ENCODE results near the gene WDR70. TPM values are rescaled to one million over a fixed set of nuclear protein-coding genes. Genes with fewer than 3 reads are reported as not detected.

The WDR70 gene
- total and polyA plus RNA-seq, 10 of the 15 experiments (the other 5 are each of a cell fraction or from before 2014, with no cell fraction given), result 10.9 to 33.6 (median 29.1) TPM

DNA sequence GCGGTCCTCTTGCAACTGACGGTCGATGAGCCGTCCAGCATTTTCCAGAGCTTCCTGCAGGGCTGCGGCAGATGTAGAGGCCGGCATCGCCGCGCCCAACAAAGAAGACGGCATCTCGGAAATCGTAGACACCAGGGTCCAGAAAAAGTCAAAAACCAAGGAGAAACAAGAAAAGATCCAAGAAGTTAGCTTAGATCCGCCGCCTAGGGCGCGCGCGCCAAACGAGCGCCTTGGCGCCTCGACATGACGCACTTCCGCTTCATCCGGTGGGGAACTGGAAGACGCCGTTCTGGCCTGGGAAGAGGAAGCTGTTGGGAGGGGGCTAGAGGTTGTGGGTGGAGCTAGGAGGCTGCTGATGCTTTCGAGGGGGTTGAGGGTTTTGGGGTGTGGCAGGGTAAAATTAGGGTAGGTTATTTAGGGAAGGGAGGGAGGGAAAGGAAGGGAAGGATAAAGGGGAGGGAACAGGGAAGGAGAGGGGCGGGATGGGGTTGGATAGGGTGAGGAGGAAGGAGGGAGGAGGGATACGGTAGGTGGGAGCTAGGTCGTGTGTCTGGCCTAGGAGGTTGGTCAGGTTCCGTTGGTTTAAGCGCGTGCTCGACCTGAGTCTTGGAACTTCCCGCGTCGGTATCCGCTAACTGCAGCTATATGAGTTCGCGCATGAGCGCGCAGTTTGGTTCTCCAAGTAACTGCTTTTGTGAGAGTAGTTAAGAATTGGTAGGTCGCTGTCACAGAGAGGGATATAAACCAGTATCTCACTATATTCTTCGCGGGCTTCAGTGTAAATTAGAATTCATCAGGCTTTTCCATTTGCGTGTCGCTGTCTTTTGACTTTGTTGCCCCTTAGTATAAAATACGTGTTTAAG is 8.0 kb upstream of the WDR70 start, which contains the start of gene NUP155:
NUP155 (minus strand) TSS at position 243 of the 863 bp plus-strand sequence; CDS start at position 114, 129 bp downstream.
- H3K79me2 ChIP-seq (ENCODE audit: control insufficient read depth, insufficient read depth, low read length), result peaks cover 41% of the 10 kb centered on the region
- peak within 1 kb of the TSS; percentile 85 for H3K27ac ChIP-seq (ENCODE audit: control insufficient read depth, insufficient read depth)
- no peaks in the 10 kb centered on the region for H4K20me1 ChIP-seq (ENCODE audit: control insufficient read depth, insufficient read depth)
- intact Hi-C loops (cut with micrococcal nuclease; ENCODE audit: unreplicated experiment), result loop anchor here (10.0 kb wide), 1 partner anchor 496 kb away; the partner anchor contains the start of gene NIPBL
- ChIA-PET CTCF (interaction anchor here (0.5 to 2.8 kb wide), 9 partner anchors 8 to 681 kb away, joined by 3 to 24 read pairs (median 3); partner anchors contain the start of gene WDR70), POLR2A (interaction anchor here (0.6 to 2.4 kb wide), 16 partner anchors 8 to 1497 kb away, joined by 3 to 17 read pairs (median 4); partner anchors contain the start of genes LMBRD2 and WDR70), RAD21 (ENCODE audit: unreplicated experiment) (interaction anchor here (0.5 to 1.6 kb wide), 6 partner anchors 8 to 641 kb away, joined by 3 to 15 read pairs (median 4); partner anchors contain the start of gene WDR70), SMC1A (ENCODE audit: uncharacterized antibody, unreplicated experiment) (interaction anchor here (0.6 to 2.2 kb wide), 4 partner anchors 8 to 648 kb away, joined by 3 to 8 read pairs (median 4); partner anchors contain the start of gene WDR70)
- in situ Hi-C loops (cut with MboI), result no loop called here
- BruUV-seq (replicated peaks), result TSS peak; percentile 96
- H3K9me3 ChIP-seq (replicated peaks; ENCODE audit: control insufficient read depth, insufficient read depth, low read length), result no peaks in the 10 kb centered on the region
- H3K36me3 ChIP-seq (ENCODE audit: control insufficient read depth in 2 of 2, insufficient read depth in 2 of 2, low read length in 1 of 2), result no peaks in the 10 kb centered on the region
- WGBS (ENCODE audit: insufficient coverage, insufficient replicate concordance, low lambda C conversion rate, missing lambda C conversion rate), result 2% methylated on average over 48 of the region's 49 CpGs
- no peaks in the 10 kb centered on the region for H3K27me3 ChIP-seq (replicated peaks in 1 of 2; ENCODE audit: control insufficient read depth in 2 of 2, insufficient read depth in 2 of 2, low read length in 1 of 2)
- peaks cover 8% of the 10 kb centered on the region for H3K4me1 ChIP-seq (ENCODE audit: control insufficient read depth, insufficient read depth, low read length)
- FAIRE-seq (peak; percentile 98), ATAC-seq (peak; percentile 93), DNase-seq (ENCODE audit: low read depth, low spot score) (peak; percentile 87)
- H3K4me3 ChIP-seq, result peak within 1 kb of the TSS; percentile 92
- peak within 1 kb of the TSS; percentile 88 for H3K9ac ChIP-seq (ENCODE audit: control insufficient read depth, insufficient read depth, low read length)
- peak within 1 kb of the TSS; percentile 95 for H2AFZ ChIP-seq (ENCODE audit: control insufficient read depth, low read depth, low read length)
- H3K4me2 ChIP-seq (ENCODE audit: control insufficient read depth, insufficient read depth), result peak within 1 kb of the TSS; percentile 90
- TF ChIP-seq ZBTB11 (CRISPR knock-in tag; IDR thresholded peaks at IDR 0.05) (no peak), ZNF24 (IDR thresholded peaks at IDR 0.05) (0 out of 2 replicates have a peak, but pooled peaks have one; percentile 14), IRF3 (IDR thresholded peaks at IDR 0.05) (no peak), ZNF217 (IDR thresholded peaks at IDR 0.05) (no peak), SUZ12 (IDR thresholded peaks at IDR 0.05; ENCODE audit: unreplicated experiment) (peak; percentile 40), ZNF274 (IDR thresholded peaks at IDR 0.05; ENCODE audit: insufficient read depth, insufficient read length) (no peak), SIN3A (IDR thresholded peaks at IDR 0.05; ENCODE audit: low read depth, low read length) (peak; percentile 89), PKNOX1 (IDR thresholded peaks at IDR 0.05) (peak; percentile 32), SMC3 (IDR thresholded peaks at IDR 0.05; ENCODE audit: borderline replicate concordance, low read length) (no peak)
- TF ChIP-seq, protein P1, sequence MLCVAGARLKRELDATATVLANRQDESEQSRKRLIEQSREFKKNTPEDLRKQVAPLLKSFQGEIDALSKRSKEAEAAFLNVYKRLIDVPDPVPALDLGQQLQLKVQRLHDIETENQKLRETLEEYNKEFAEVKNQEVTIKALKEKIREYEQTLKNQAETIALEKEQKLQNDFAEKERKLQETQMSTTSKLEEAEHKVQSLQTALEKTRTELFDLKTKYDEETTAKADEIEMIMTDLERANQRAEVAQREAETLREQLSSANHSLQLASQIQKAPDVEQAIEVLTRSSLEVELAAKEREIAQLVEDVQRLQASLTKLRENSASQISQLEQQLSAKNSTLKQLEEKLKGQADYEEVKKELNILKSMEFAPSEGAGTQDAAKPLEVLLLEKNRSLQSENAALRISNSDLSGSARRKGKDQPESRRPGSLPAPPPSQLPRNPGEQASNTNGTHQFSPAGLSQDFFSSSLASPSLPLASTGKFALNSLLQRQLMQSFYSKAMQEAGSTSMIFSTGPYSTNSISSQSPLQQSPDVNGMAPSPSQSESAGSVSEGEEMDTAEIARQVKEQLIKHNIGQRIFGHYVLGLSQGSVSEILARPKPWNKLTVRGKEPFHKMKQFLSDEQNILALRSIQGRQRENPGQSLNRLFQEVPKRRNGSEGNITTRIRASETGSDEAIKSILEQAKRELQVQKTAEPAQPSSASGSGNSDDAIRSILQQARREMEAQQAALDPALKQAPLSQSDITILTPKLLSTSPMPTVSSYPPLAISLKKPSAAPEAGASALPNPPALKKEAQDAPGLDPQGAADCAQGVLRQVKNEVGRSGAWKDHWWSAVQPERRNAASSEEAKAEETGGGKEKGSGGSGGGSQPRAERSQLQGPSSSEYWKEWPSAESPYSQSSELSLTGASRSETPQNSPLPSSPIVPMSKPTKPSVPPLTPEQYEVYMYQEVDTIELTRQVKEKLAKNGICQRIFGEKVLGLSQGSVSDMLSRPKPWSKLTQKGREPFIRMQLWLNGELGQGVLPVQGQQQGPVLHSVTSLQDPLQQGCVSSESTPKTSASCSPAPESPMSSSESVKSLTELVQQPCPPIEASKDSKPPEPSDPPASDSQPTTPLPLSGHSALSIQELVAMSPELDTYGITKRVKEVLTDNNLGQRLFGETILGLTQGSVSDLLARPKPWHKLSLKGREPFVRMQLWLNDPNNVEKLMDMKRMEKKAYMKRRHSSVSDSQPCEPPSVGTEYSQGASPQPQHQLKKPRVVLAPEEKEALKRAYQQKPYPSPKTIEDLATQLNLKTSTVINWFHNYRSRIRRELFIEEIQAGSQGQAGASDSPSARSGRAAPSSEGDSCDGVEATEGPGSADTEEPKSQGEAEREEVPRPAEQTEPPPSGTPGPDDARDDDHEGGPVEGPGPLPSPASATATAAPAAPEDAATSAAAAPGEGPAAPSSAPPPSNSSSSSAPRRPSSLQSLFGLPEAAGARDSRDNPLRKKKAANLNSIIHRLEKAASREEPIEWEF (IDR thresholded peaks at IDR 0.05; ENCODE audit: insufficient replicate concordance, low read depth, low read length), result no peak

All from GM12878 (cell line).